ENCODE data around the gene IFNL2.

DNA sequence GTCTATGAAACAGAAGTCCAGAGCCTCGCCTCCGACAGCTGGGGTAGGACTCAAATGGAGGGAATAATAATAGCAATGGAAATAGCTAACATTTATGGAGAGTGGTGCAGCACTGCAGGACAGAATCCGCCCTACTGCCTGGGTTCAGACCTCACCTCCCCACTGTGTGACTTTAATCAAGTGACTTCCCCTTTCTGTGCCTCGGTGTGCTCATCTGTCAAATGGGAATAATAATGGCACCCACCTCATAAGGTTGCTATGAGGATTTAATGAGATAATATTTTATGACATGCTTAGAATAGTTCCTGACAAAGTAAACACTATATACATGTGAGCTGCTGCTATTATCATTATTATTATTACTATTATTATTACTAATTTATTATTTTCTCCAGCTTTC is 49.3 kb downstream of the IFNL2 start:
- no peak for TF ChIP-seq EZH2 (IDR thresholded peaks at IDR 0.05)
- no peak for TF ChIP-seq POLR2AphosphoS5 (IDR thresholded peaks at IDR 0.05; ENCODE audit: borderline replicate concordance, low read depth, low read length)
